ENCODE measurements around the gene FKBP2.

DNA sequence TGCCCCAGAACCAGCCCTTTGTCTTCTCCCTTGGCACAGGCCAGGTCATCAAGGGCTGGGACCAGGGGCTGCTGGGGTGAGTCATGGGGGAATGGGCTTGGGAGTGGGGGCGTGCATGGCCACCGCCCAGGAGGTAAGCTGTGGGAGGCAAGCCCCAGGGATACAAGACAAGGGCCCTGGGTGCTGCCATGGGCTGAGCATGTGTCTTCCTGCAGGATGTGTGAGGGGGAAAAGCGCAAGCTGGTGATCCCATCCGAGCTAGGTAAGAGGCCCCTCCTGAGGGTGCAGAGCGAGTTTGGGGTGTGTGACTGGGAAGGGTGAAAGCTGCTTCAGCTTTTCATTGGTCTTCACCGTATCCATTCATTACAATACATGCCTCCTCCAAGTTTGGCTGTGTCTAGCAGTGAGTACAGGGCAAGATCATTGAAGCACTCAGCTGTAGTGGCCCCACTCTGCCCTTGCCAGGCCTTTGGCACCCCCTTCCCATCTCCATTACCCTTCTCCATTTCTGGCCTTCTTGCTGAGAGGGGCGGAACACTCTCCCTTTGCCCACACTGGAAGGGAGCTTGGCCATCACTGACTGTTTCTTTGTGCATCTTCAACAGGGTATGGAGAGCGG, 2.5 kb downstream of the FKBP2 start:
- TF ChIP-seq EZH2 (IDR thresholded peaks at IDR 0.05; ENCODE audit: insufficient read depth, poor library complexity, severe bottlenecking) (no peak), EZH2phosphoT487 (IDR thresholded peaks at IDR 0.05; ENCODE audit: insufficient read depth, low read depth) (no peak)
